HG02884 (cell line): Measurements from ENCODE around the gene PAMR1.

Experiments
- ATAC-seq: cut with Tn5 transposase; IDR thresholded peaks from one replicate; pipeline ENCODE4 v1.9.1; 2021; ENCODE audit warnings: mild to moderate bottlenecking, moderate library complexity; ENCODE audit not compliant: unreplicated experiment

The PAMR1 gene

GRCh38 chr11:35507688-35508087 lies 17.7 kb downstream of the PAMR1 start:
- no peak for ATAC-seq

GRCh38 chr11:35501776-35502175 lies 23.6 kb downstream of the PAMR1 start:
- ATAC-seq: no peak

- ATAC-seq: no peak
Observed at GRCh38 chr11:35500744-35501143, 24.7 kb downstream of the PAMR1 start.

- ATAC-seq: no peak
Observed at GRCh38 chr11:35496416-35496815, 29.0 kb downstream of the PAMR1 start.

GRCh38 chr11:35494957-35495490 lies 30.4 kb downstream of the PAMR1 start:
- no peak for ATAC-seq

- ATAC-seq: no peak
Observed at GRCh38 chr11:35491231-35491871, 34.1 kb downstream of the PAMR1 start.

GRCh38 chr11:35488117-35488516 lies 37.3 kb downstream of the PAMR1 start:
- ATAC-seq: no peak

DNA sequence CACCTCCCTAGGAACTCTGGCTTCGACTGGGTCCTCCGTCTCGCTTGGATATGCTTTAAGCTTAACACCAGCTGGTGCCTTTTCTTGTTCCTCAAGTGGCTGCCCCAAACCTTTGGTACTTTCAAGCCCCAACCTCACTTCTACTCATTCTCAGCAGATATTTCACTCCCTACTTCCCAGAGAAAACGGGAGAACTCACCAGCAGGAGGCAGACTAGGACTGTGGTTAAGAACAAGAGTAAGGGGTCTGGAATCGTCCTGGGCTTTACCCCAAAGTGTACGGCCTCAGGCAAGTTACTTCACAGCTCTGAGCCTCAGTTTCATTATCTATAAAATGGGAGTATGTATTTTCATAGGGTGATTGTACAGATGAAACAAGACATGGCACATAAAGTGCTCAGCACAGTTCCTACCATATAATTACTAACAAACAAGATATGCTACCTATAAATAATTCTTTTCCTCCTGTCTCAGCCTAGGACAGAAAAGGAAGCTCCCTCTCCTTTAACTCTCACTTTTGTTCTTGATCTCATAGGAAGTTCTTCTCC lies 37.8 kb downstream of the PAMR1 start:
- ATAC-seq: no peak

DNA sequence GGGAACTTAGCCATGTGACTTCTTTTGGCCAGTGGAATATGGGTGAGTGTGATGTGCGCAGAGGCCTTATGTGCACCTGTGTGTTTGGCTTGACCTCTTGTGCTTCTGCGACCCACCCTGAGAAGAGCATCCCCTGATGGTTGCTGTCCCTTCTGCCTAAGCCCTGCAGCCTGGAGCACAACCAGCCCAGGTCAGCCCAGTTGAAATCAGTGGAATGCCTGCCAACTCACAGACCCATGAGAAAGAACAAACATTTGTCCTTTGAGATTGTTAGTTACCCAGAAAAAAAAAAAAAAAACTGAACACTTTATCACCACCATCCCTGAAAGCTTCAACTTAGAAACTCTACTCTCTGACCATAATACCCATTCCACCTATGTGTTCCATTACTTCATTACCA lies 38.5 kb downstream of the PAMR1 start:
- ATAC-seq: no peak

- no peak for ATAC-seq
Observed at GRCh38 chr11:35486446-35486845, 39.0 kb downstream of the PAMR1 start.

- peak; percentile 91 for ATAC-seq
Observed at GRCh38 chr11:35485656-35486322, 39.6 kb downstream of the PAMR1 start.

DNA sequence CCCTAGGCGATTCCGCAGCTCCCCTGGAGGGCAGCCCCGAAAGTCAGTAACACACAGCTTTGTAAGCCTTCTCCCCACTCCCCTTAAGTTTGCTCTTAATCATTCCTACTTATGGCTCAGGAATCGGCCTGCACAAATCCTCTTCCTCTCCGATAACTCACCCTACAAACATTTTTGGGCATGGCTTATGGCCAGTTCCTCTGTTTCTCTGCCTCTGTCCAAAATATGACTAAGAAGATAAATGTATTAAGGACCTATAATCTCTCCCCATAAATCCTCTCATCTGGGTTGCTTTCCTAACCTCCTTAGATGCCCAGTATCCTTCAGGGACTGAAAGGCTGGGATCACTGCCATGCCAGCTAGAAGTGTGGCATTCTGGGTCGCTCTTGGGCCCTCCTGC lies 41.0 kb downstream of the PAMR1 start:
- ATAC-seq: no peak

DNA sequence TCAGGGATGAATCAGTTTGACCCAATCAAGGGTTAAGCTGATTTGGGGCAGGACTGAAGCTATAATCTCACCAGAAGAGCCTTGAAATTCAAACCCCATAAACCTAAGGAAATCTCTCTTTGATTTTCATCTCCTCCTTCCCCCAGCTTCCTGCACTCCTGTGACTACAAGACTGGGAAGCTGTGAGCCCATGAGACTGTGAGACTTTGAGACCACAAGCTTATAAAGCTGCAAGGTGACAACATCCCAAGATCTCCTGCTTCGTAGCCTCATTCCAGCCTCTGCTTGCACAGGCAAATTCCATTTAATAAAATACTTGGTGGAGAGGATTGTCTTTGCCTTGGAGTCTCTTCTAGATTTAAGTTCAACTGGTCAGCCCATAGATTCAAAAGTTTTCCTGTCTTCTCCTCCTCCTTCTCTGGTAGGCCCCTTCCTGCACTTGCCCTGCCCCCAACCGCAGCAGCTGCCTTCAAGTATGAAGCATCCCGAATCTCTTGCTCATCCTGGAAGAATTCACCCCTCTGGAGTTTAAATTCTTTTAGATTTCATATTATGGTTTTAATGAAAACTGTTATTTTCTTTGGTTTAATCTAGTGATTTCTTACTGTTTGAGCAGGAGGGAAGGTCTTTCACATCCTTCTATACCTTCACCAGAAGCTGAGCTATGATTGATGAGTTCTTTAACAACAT lies 42.1 kb downstream of the PAMR1 start:
- ATAC-seq: no peak

GRCh38 chr11:35479731-35480130 lies 45.7 kb downstream of the PAMR1 start:
- ATAC-seq: no peak

- ATAC-seq: no peak
Observed at GRCh38 chr11:35478471-35479091, 46.8 kb downstream of the PAMR1 start.

- ATAC-seq: no peak
Observed at GRCh38 chr11:35477901-35478300, 47.5 kb downstream of the PAMR1 start.

- no peak for ATAC-seq
Observed at GRCh38 chr11:35474688-35475087, 50.7 kb downstream of the PAMR1 start.

DNA sequence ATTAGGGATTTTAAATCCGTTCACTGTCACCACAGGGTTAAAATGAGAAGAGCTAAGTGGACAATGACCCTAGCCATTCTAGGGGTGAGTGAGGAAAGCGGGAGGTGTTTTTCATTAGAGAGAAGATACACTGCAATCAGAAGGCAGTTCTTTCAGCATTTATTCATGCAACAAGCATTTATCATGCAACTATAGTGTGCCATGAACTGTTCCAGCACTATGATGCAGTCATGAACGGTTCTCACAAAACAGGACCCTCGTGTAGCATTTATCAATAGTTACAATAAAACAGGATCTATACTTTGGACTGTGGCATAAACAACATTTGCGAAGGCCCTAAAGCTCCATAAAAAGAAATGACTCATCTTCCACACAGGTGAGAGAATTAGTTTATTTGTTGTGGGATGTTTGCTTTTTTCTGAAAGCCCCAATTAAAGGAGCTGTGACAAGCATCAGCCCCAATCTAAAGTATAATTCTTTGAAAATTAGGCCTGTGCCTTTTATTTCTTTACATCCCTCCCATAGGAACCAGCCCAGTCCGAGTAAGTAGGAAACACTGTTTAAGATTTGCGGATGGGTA lies 51.5 kb downstream of the PAMR1 start:
- ATAC-seq: no peak

GRCh38 chr11:35470616-35471015 lies 54.8 kb downstream of the PAMR1 start:
- ATAC-seq: no peak

DNA sequence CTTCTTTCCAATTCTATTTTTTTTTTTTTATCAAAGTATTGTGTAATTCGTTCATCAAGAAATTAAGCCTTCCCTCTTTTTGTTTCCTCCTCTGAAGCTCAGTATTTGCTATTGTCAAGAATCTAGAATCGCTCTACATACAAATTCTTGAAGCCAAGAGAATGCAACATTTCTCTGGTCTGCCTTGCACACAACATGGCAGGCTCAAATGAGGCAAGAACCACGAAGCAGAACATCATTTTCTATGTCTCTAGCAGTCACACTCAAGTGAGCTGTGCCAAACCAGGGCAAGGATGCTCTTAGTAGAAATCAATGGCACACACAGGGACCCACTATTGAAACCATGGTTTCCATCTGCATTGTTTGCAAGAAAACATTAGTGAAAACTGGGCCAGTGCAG lies 59.4 kb downstream of the PAMR1 start:
- no peak for ATAC-seq

DNA sequence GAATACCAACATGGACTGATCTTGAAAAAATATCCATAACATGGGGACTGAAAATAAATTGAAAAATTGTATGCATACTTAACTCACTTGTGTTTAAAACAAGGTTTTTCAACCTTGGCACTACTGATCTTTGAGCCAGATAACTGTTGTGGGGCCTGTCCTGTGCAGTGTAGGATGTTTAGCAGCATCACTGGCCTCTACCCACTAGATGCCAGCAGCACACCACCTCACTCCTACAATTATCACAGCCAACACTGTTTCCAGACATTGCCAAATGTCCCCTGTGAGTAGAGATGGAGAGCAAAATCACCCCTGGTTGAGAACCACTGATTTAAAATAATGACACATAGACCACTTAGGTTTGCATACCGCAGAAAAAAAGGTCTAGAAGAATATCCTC lies 61.1 kb downstream of the PAMR1 start:
- ATAC-seq: no peak
